ENCODE measurements around the gene TIAM1. TPM values are rescaled to one million over a fixed set of nuclear protein-coding genes. Genes with fewer than 3 reads are reported as not detected.

Gene TIAM1
- total and polyA plus RNA-seq, 2 of the 8 experiments (the other 6 are each of a cell fraction or from before 2014, with no cell fraction given): 10.1 to 30.7 TPM

DNA sequence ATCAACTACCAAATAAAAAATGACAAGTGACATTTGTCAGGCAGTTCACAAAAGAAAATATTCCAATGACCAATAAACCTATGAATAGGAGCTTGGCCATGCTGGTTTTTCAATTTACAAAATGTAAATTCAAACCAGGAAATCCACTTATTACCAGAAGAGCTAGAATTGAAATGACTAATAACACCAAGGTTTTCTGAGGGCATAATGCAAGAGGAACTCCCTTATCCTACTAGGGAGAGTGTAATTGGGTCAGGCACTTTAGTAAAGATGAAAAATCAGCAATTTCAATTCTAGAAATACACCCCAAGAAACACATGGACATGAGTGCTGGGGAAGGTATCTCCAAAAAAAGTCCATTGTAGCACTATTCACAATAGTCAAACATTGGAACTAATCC lies 16.7 kb upstream of the TIAM1 start:
- Histone ChIP-seq H3K23me2 (ENCODE audit: low read depth, low read length) (0 out of 2 replicates have a peak, but pooled peaks cover 3% of the 10 kb centered on the region), H3K4me1 (replicated peaks in 1 of 4; ENCODE audit: control insufficient read depth in 3 of 4, insufficient read depth in 4 of 4, low read length in 3 of 4) (no peaks in the 10 kb centered on the region), H3K14ac (ENCODE audit: insufficient read length) (no peak overlapping the region), H2AFZ (ENCODE audit: low read length) (no peak overlapping the region), H2BK20ac (ENCODE audit: low read length) (no peak overlapping the region), H4K20me1 (replicated peaks in 1 of 2; ENCODE audit: control insufficient read depth in 1 of 2, insufficient read depth in 2 of 2, low read length in 2 of 2) (no peaks in the 10 kb centered on the region), H3K23ac (ENCODE audit: insufficient read length) (no peak overlapping the region), H3K18ac (ENCODE audit: extremely low read depth, low read length) (no peak overlapping the region), H2BK12ac (ENCODE audit: low read depth, low read length) (no peak overlapping the region), H2BK15ac (ENCODE audit: low read length) (no peak overlapping the region), H3K9ac (replicated peaks in 1 of 4; ENCODE audit: extremely low read depth in 1 of 4, low read depth in 3 of 4, low read length in 3 of 4) (no peak overlapping the region), H2BK120ac (replicated peaks; ENCODE audit: low read depth, low read length) (no peak overlapping the region), H2BK5ac (ENCODE audit: low read depth, low read length) (no peak overlapping the region), H3K79me1 (ENCODE audit: low read depth, low read length) (no peaks in the 10 kb centered on the region; the same call in 1 of the 2 replicates), H3K4me3 (ENCODE audit: extremely low read depth in 1 of 4, insufficient read depth in 2 of 4, low read depth in 3 of 4, low read length in 4 of 4) (no peak overlapping the region), H3K27me3 (replicated peaks in 1 of 4; ENCODE audit: control insufficient read depth in 3 of 4, extremely low read depth in 1 of 4, insufficient read depth in 3 of 4, low read length in 3 of 4) (no peaks in the 10 kb centered on the region), H3K4ac (replicated peaks; ENCODE audit: insufficient read length, low read depth, low read length) (no peak overlapping the region), H3K9me3 (ENCODE audit: insufficient read depth in 2 of 2, low read depth in 1 of 2, low read length in 1 of 2) (no peaks in the 10 kb centered on the region), H4K91ac (replicated peaks; ENCODE audit: insufficient read length, low read length) (no peak overlapping the region), H4K8ac (ENCODE audit: extremely low read depth, insufficient read depth, low read length) (no peak overlapping the region), H3K4me2 (ENCODE audit: insufficient read depth in 1 of 2, low read depth in 2 of 2, low read length in 2 of 2) (no peak overlapping the region), H3K36me3 (ENCODE audit: control insufficient read depth in 2 of 4, insufficient read depth in 4 of 4, low read length in 3 of 4) (no peaks in the 10 kb centered on the region), H3K79me2 (ENCODE audit: control insufficient read depth in 1 of 2, insufficient read depth in 2 of 2, low read length in 2 of 2) (no peaks in the 10 kb centered on the region), H3K56ac (replicated peaks; ENCODE audit: insufficient read length, low read depth, low read length) (no peak overlapping the region), H4K5ac (ENCODE audit: insufficient read length, low read depth, low read length) (no peak overlapping the region), H2AK5ac (ENCODE audit: low read depth, low read length) (no peak overlapping the region), H3K27ac (ENCODE audit: low read depth, low read length) (no peak overlapping the region)
- POLR2A ChIA-PET (ENCODE audit: partially characterized antibody): no interaction called here
- FAIRE-seq (no peak), DNase-seq (ENCODE audit: low read depth in 1 of 2, low spot score in 2 of 2) (no peak)
- TF ChIP-seq BACH1 (IDR thresholded peaks at IDR 0.05; ENCODE audit: low read length) (no peak), RBBP5 (IDR thresholded peaks at IDR 0.05; ENCODE audit: borderline replicate concordance, low read depth, low read length) (no peak), NRF1 (IDR thresholded peaks at IDR 0.05; ENCODE audit: low read depth, low read length) (no peak), MAFK (IDR thresholded peaks at IDR 0.05; ENCODE audit: low read depth, low read length) (no peak)
- CTCF ChIA-PET (ENCODE audit: partially characterized antibody): interaction anchor here (0.9 kb wide), 1 partner anchor 198 kb away, joined by 3 read pairs; no protein-coding TSS in a partner anchor
